CD4-positive, alpha-beta T cell treated with Interleukin-17A for 4 hours (primary cell): ENCODE data around the gene WDR82.
A peak's percentile ranks its signal among the peaks of the same experiment; 100 is the strongest.

Source experiments
- DNase-seq: peaks from one replicate; pipeline ENCODE4 v3.0.0-alpha.2; 2020; ENCODE audit warnings: mixed read lengths

WDR82 gene

GRCh38 chr3:52236424-52236886 lies 42.0 kb downstream of the WDR82 start:
- no peak for DNase-seq

- DNase-seq: no peak
Measured at GRCh38 chr3:52234516-52235447, 43.7 kb downstream of the WDR82 start.

- no peak for DNase-seq
Measured at GRCh38 chr3:52233968-52234367, 44.5 kb downstream of the WDR82 start.

GRCh38 chr3:52233108-52233591 lies 45.3 kb downstream of the WDR82 start:
- no peak for DNase-seq

GRCh38 chr3:52232279-52233107 lies 46.0 kb downstream of the WDR82 start:
- DNase-seq: peak; percentile 53

GRCh38 chr3:52231502-52232278 lies 46.8 kb downstream of the WDR82 start:
- DNase-seq: peak; percentile 95

GRCh38 chr3:52230889-52231499 lies 47.5 kb downstream of the WDR82 start:
- no peak for DNase-seq

- peak; percentile 3 for DNase-seq
Measured at GRCh38 chr3:52230461-52230860, 48.0 kb downstream of the WDR82 start.

GRCh38 chr3:52229656-52230055 lies 48.8 kb downstream of the WDR82 start:
- no peak for DNase-seq

- DNase-seq: peak; percentile 2
Measured at GRCh38 chr3:52228751-52229291, 49.6 kb downstream of the WDR82 start.

- DNase-seq: peak; percentile 2
Measured at GRCh38 chr3:52228266-52228665, 50.2 kb downstream of the WDR82 start.

- peak; percentile 2 for DNase-seq
Measured at GRCh38 chr3:52227766-52228165, 50.7 kb downstream of the WDR82 start.

- peak; percentile 16 for DNase-seq
Measured at GRCh38 chr3:52227117-52227516, 51.3 kb downstream of the WDR82 start.

- peak; percentile 4 for DNase-seq
Measured at GRCh38 chr3:52226229-52226817, 52.1 kb downstream of the WDR82 start.

GRCh38 chr3:52225452-52226228 lies 52.8 kb downstream of the WDR82 start, which contains the start of gene TLR9:
TSS of gene TLR9 (minus strand) at chr3:52225645. CDS start at chr3:52225529, 116 bp downstream.
- DNase-seq: peak; percentile 53

GRCh38 chr3:52223449-52224408 lies 54.7 kb downstream of the WDR82 start:
- no peak for DNase-seq

- DNase-seq: no peak
Measured at GRCh38 chr3:52222319-52223221, 55.9 kb downstream of the WDR82 start.
